ENCODE results near the gene RUNX1. TPM values are rescaled to one million over a fixed set of nuclear protein-coding genes. Genes with fewer than 3 reads are reported as not detected.

RUNX1 gene
- total RNA-seq, 4 donors from 2014 or later: 2.9 to 18.7 (median 7.7) TPM

DNA sequence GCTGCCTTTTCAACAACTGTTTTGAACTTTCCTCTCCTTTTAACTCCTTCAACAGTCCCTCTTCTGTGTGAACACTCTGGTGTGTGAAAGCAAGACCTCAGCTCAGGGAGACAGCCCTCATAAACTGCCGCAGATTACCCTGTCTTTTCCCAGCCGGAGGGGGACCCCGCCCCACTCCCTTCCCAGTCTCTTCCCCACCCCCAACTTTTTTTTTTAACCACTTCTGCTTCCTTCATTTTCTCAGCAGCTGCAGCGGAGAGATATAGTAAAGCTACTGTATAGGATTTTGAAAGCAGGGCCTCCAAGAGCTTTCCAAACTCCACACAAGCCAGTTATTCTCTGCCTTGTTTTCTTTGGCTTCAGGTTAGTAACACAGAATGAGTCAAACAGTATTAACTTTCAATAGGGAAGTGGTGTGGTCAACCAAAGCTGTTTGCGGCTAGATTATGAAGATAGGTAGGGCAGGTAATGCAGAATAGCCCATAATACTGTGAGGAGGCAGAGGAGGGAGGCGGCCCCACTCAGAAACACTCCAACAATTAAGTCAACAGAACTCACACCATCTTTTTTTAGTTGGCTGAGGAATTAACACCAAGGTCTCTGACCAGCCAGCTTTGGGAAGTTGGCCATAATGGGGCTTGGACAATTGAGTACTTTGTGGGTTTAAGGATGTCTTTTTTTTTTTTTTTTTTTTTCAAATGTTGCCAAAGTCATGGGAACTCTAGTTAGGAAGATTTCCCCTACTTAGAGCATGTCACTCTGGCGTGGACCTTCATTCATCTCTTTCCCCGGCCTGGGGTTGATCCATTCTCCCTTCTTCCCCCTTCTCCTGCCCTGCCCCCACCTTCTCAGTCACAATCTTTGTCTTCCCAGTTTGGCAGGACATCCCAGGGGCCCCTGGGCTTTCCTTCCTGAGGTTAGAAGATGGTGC is 203.3 kb downstream of the RUNX1 start:
- Histone ChIP-seq H3K27me3 (no peaks in the 10 kb centered on the region), H3K9me3 (no peaks in the 10 kb centered on the region), H3K4me3 (replicated peaks in 1 of 3) (no peak overlapping the region), H3K4me1 (peaks cover 33 to 40% of the 10 kb centered on the region in 2 donors), H3K36me3 (no peaks in the 10 kb centered on the region), H3K27ac (peak overlapping the region; percentile 60 to 72 (median 67))
- DNase-seq: no peak
- TF ChIP-seq POLR2A (IDR thresholded peaks at IDR 0.05) (no peak), CTCF (IDR thresholded peaks at IDR 0.05) (no peak)
- 56 to 66% methylated on average over 8 of the region's 8 CpGs for WGBS, 2 donors
- intact Hi-C loops (cut with DNase I): no loop called here

DNA sequence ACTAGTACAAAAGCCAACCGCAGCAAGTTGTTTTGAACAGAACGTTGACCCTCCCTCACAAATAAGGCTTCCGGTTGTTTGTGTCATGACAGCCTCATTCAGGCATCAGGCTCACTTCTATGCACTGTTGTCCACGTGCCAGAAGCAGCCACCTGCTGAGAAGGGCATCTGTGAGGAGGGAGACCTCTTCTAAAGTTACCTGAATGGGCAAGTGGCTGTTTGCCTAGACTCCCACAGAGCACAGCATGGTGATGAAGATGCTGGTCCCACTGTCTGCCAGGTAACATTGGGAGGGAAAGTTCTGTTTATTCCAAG is 204.2 kb downstream of the RUNX1 start:
- peaks cover 33 to 40% of the 10 kb centered on the region in 2 donors for H3K4me1 ChIP-seq
- H3K27me3 ChIP-seq: no peaks in the 10 kb centered on the region
- DNase-seq: peak; percentile 47 to 58
- H3K27ac ChIP-seq: peak overlapping the region in 2 of 3 donors; percentile 67 to 72
- H3K36me3 ChIP-seq: no peaks in the 10 kb centered on the region
- H3K9me3 ChIP-seq: no peaks in the 10 kb centered on the region
- H3K4me3 ChIP-seq (replicated peaks in 1 of 3): no peak overlapping the region
- intact Hi-C loops (cut with DNase I): no loop called here
- WGBS, 2 donors: 35 to 52% methylated on average over 4 of the region's 4 CpGs
- TF ChIP-seq POLR2A (IDR thresholded peaks at IDR 0.05) (no peak), CTCF (IDR thresholded peaks at IDR 0.05) (no peak)

- no peaks in the 10 kb centered on the region for H3K9me3 ChIP-seq
- H3K4me1 ChIP-seq: peaks cover 33 to 46% of the 10 kb centered on the region in 2 donors
- H3K4me3 ChIP-seq (replicated peaks in 1 of 3): no peak overlapping the region
- TF ChIP-seq CTCF (IDR thresholded peaks at IDR 0.05): no peak
- no peak for TF ChIP-seq POLR2A (IDR thresholded peaks at IDR 0.05)
- H3K36me3 ChIP-seq: no peaks in the 10 kb centered on the region
- peak overlapping the region in 2 of 3 donors; percentile 67 to 72 for H3K27ac ChIP-seq
- intact Hi-C loops (cut with DNase I): no loop called here
- no peaks in the 10 kb centered on the region for H3K27me3 ChIP-seq
- 77 to 79% methylated on average over 12 of the region's 12 CpGs for WGBS, 2 donors
- peak; percentile 49 to 51 for DNase-seq
Observed at GRCh38 chr21:34844013-34844923, 204.8 kb downstream of the RUNX1 start.

GRCh38 chr21:34843562-34843961 is 205.5 kb downstream of the RUNX1 start:
- H3K4me1 ChIP-seq: peaks cover 33 to 51% of the 10 kb centered on the region in 2 donors
- H3K27me3 ChIP-seq: no peaks in the 10 kb centered on the region
- peak overlapping the region in 2 of 3 donors; percentile 16 to 72 for H3K27ac ChIP-seq
- DNase-seq: peak; percentile 57 to 66
- TF ChIP-seq POLR2A (IDR thresholded peaks at IDR 0.05): no peak
- TF ChIP-seq CTCF (IDR thresholded peaks at IDR 0.05): no peak
- intact Hi-C loops (cut with DNase I): no loop called here
- H3K4me3 ChIP-seq (replicated peaks in 1 of 3): no peak overlapping the region
- H3K9me3 ChIP-seq: no peaks in the 10 kb centered on the region
- WGBS, 2 donors: 31 to 37% methylated on average over 9 of the region's 9 CpGs
- H3K36me3 ChIP-seq: no peaks in the 10 kb centered on the region
